Measurements from ENCODE around the gene PIGU.
A peak's percentile ranks its signal among the peaks of the same experiment; 100 is the strongest.

The PIGU gene

DNA sequence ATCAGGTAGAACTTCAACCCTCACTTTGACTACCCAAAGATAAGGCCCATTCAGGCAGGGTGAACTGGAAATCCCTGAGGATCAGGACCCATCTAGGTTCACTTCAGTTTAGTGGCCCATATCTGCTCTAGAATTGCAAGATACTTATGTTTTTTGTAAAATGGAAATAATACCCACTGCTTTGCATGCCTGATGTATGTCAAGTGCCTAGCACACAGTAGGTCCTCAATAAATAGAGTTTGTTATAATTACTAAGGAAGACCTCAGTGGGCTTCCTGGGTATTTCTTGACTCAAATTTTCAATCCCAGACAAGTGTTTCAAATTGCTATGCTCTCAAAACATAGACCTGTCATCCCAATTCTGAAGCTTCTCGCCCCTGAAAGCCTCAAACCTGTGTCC lies 32.5 kb downstream of the PIGU start:
- TF ChIP-seq, protein P1, sequence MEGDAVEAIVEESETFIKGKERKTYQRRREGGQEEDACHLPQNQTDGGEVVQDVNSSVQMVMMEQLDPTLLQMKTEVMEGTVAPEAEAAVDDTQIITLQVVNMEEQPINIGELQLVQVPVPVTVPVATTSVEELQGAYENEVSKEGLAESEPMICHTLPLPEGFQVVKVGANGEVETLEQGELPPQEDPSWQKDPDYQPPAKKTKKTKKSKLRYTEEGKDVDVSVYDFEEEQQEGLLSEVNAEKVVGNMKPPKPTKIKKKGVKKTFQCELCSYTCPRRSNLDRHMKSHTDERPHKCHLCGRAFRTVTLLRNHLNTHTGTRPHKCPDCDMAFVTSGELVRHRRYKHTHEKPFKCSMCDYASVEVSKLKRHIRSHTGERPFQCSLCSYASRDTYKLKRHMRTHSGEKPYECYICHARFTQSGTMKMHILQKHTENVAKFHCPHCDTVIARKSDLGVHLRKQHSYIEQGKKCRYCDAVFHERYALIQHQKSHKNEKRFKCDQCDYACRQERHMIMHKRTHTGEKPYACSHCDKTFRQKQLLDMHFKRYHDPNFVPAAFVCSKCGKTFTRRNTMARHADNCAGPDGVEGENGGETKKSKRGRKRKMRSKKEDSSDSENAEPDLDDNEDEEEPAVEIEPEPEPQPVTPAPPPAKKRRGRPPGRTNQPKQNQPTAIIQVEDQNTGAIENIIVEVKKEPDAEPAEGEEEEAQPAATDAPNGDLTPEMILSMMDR (IDR thresholded peaks at IDR 0.05; ENCODE audit: low read depth, low read length), result no peak
- TF ChIP-seq MAX (IDR thresholded peaks at IDR 0.05; ENCODE audit: low read depth, low read length) (no peak), POLR2A (IDR thresholded peaks at IDR 0.05; ENCODE audit: extremely low read depth, insufficient read length) (no peak)
- no peak for DNase-seq (ENCODE audit: low read depth)
- H3K4me3 ChIP-seq (ENCODE audit: low read depth, low read length), result no peak overlapping the region

- peak; percentile 96 for DNase-seq (ENCODE audit: low read depth)
- peak; percentile 31; the same call in 1 of the 2 replicates for TF ChIP-seq MAX (IDR thresholded peaks at IDR 0.05; ENCODE audit: low read depth, low read length)
- TF ChIP-seq, protein P1 (IDR thresholded peaks at IDR 0.05; ENCODE audit: low read depth, low read length), result no peak
- H3K4me3 ChIP-seq (ENCODE audit: low read depth, low read length), result no peak overlapping the region
Observed at GRCh38 chr20:34643928-34644327, 33.0 kb downstream of the PIGU start.

DNA sequence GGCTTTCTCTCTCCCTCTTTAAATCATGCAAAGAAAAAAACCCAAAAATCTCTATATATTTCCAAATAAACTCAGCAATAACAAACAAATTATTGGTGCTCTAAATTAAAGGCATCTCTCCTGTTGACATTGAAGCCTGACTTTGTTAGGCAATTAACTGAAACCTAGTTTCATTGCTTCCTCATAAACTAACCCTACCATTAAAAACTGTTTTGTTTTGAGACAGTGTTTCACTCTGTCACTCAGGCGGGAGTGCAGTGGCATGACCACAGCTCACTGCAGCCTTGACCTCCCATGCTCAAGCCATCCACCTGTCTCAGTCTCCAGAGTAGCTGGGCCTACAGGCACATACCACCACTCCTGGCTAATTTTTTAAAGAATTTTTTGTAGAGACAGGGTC lies 34.9 kb downstream of the PIGU start:
- TF ChIP-seq MYC (IDR thresholded peaks at IDR 0.05; ENCODE audit: low read depth, low read length), result no peak; the same call in 1 of the 2 replicates
- TF ChIP-seq MAX (IDR thresholded peaks at IDR 0.05; ENCODE audit: low read depth, low read length), result peak; percentile 61; the same call in 1 of the 2 replicates
- H3K4me3 ChIP-seq (ENCODE audit: low read depth, low read length), result no peak overlapping the region
- DNase-seq (ENCODE audit: low read depth), result peak; percentile 76

- TF ChIP-seq, protein P1 (IDR thresholded peaks at IDR 0.05; ENCODE audit: low read depth, low read length), result no peak
- TF ChIP-seq MYC (IDR thresholded peaks at IDR 0.05; ENCODE audit: low read depth, low read length) (no peak), MAX (IDR thresholded peaks at IDR 0.05; ENCODE audit: low read depth, low read length) (no peak), POLR2A (IDR thresholded peaks at IDR 0.05; ENCODE audit: extremely low read depth, insufficient read length) (no peak)
- no peak for DNase-seq (ENCODE audit: low read depth)
- no peak overlapping the region for H3K4me3 ChIP-seq (ENCODE audit: low read depth, low read length)
Observed at GRCh38 chr20:34639755-34640222, 37.1 kb downstream of the PIGU start.

- no peak overlapping the region for H3K4me3 ChIP-seq (ENCODE audit: low read depth, low read length)
- no peak for DNase-seq (ENCODE audit: low read depth)
- TF ChIP-seq POLR2A (IDR thresholded peaks at IDR 0.05; ENCODE audit: extremely low read depth, insufficient read length) (no peak), MYC (IDR thresholded peaks at IDR 0.05; ENCODE audit: low read depth, low read length) (no peak), MAX (IDR thresholded peaks at IDR 0.05; ENCODE audit: low read depth, low read length) (no peak)
- TF ChIP-seq, protein P1 (IDR thresholded peaks at IDR 0.05; ENCODE audit: low read depth, low read length), result no peak
Observed at GRCh38 chr20:34638532-34638931, 38.4 kb downstream of the PIGU start.

DNA sequence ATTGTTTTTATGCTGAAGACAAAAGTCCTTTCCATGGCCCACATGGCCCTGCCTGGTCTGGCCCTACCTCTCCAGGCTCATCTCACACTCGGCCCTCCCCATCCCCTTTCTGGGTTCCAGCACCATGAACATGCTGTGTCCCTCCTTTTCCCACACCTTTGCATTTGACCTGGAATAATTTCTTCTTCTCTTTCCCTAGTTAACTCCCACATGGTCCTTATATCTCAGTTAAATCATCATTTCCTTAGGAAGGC lies 38.9 kb downstream of the PIGU start:
- DNase-seq (ENCODE audit: low read depth), result no peak
- no peak overlapping the region for H3K4me3 ChIP-seq (ENCODE audit: low read depth, low read length)
- no peak for TF ChIP-seq MYC (IDR thresholded peaks at IDR 0.05; ENCODE audit: low read depth, low read length)
- TF ChIP-seq, protein P1 (IDR thresholded peaks at IDR 0.05; ENCODE audit: low read depth, low read length), result no peak
- TF ChIP-seq POLR2A (IDR thresholded peaks at IDR 0.05; ENCODE audit: extremely low read depth, insufficient read length), result no peak
- no peak for TF ChIP-seq MAX (IDR thresholded peaks at IDR 0.05; ENCODE audit: low read depth, low read length)
